Measurements from ENCODE around the gene FAM241B. TPM values are rescaled to one million over a fixed set of nuclear protein-coding genes. Genes with fewer than 3 reads are reported as not detected.

The FAM241B gene
- total RNA-seq, 1 donor from 2014 or later: not detected

DNA sequence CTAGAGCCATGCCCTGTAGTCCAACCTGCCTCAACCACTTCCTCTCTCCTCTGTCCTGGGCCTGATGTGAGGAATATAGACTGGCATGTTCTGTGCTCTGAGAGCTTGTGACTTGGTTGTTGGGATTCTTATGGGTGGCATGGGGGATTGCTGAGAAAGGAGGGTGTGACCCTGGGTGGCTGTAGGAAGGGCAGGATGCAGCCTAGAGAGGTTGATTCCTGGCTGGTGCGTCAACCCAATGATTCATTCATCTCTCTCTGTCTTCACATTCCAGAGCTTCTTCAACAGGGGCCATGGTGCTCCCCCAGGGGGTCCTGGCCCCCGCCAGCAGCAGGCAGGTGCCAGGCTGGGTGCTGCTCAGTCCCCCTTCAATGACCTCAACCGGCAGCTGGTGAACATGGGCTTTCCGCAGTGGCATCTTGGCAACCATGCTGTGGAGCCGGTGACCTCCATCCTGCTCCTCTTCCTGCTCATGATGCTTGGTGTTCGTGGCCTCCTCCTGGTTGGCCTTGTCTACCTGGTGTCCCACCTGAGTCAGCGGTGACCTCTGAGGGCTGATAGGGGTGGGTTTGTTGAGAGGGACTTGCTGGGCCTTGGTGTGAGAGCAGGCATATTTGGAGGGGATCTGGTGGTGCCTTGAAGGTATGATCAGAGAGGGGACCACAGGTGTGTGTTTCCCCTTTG, 2.6 kb downstream of the FAM241B start:
- Histone ChIP-seq H3K4me1 (ENCODE audit: control insufficient read depth in 3 of 3, insufficient read depth in 3 of 3, low read length in 3 of 3) (peaks cover 4 to 12% (median 7%) of the 10 kb centered on the region in 3 donors), H3K27ac (ENCODE audit: low read depth, low read length) (no peak overlapping the region), H3K27me3 (ENCODE audit: control insufficient read depth in 3 of 3, insufficient read depth in 3 of 3, low read length in 3 of 3) (peaks cover 0 to 15% (median 13%) of the 10 kb centered on the region in 3 donors), H3K36me3 (ENCODE audit: control insufficient read depth in 3 of 3, insufficient read depth in 3 of 3, low read length in 3 of 3) (peaks cover 0 to 4% (median 2%) of the 10 kb centered on the region in 3 donors), H3K4me3 (ENCODE audit: low read length in 3 of 3) (no peak overlapping the region), H3K9me3 (ENCODE audit: control insufficient read depth in 3 of 3, low read length in 3 of 3) (no peaks in the 10 kb centered on the region), H3K9ac (ENCODE audit: low read depth in 1 of 3, low read length in 3 of 3) (no peak overlapping the region)

DNA sequence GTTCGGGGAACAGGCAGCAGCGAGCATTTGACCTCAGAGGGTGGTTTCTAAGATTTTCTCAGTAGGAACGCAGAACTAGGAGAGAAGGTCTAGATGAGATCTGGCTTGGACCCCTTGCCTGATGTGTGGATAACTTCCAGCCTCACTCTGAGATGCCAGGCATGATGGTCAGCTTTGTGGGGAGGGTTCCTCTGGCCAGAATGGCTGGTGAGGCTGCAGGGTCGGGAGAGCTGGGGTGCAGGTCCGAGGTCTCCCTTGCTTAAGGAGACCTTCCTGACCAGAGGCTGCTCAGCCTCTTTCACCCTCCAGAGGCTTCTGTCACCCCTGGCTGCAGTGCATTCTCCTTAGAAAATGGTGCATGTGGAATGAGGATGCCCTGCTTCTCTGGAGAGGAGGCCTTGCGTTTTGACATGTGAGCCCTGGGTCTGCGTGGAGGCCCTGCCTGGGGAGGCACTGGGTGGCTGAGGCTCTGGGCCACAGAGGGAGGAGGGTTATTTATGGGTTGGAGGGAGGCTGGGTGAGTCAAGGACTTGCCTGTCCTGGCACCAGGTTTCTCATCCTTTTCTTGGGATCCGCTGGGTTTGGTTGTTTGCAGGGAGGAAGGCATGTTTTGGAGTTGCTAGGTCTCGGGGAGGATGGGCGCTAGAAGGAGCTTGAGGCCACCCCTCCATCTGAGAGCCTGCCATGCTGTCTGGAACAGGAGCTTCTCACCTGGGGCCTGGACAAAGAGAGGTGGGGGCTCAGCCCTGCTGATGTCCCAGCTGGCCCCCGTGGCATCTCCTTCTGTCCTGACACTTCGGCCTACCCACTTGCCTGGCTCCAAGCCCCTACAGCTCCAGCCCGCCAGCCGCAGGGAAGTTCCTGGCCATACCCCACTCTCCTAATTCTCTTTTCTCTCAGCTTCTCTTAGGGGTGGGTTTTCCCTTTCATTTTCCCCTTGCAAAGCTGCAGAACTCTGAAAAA, 3.9 kb downstream of the FAM241B start:
- Histone ChIP-seq H3K9me3 (ENCODE audit: control insufficient read depth in 3 of 3, low read length in 3 of 3) (no peaks in the 10 kb centered on the region), H3K4me1 (ENCODE audit: control insufficient read depth in 3 of 3, insufficient read depth in 3 of 3, low read length in 3 of 3) (peaks cover 4 to 12% (median 7%) of the 10 kb centered on the region in 3 donors), H3K27me3 (ENCODE audit: control insufficient read depth in 3 of 3, insufficient read depth in 3 of 3, low read length in 3 of 3) (peaks cover 0 to 15% (median 10%) of the 10 kb centered on the region in 3 donors), H3K36me3 (ENCODE audit: control insufficient read depth in 3 of 3, insufficient read depth in 3 of 3, low read length in 3 of 3) (peaks cover 0 to 4% (median 2%) of the 10 kb centered on the region in 3 donors), H3K4me3 (ENCODE audit: low read length in 3 of 3) (no peak overlapping the region), H3K27ac (ENCODE audit: low read depth, low read length) (no peak overlapping the region), H3K9ac (ENCODE audit: low read depth in 1 of 3, low read length in 3 of 3) (no peak overlapping the region)

DNA sequence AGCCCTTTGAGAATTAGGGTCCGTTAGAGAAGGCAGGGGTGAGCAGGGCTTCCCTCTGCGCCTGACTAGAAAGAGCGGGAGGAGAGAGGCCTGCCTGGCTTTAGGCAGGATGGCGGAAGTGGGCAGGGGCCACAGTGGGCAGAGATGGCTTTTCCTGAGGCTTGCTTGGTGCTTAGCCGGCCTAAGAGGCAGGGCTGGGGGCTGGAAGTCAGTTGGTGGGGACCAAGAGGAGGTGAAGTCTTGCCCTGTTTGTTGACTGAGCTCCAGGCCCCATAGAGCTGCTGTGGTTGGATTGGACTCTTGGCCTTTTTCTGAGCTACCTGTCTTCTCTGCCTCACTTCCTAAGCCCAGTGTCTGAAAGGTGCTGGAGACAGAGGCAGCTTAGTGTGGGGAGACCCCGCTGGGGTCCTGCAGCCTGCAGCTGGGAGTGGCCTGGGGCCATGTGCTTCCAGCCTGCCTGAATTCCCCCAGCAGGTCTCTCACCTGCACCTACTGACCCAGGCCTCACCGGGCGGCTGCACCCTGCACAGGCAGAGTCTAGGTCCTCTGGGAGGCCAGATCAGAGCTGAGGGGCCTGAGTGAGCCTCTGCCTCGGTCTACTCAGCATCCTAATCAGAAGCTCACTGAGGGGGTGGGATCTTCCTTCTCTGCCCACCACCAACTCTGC, 4.8 kb downstream of the FAM241B start:
- H3K4me3 ChIP-seq (ENCODE audit: low read length in 3 of 3): no peak overlapping the region
- H3K27ac ChIP-seq (ENCODE audit: low read depth, low read length): no peak overlapping the region
- no peak overlapping the region for H3K9ac ChIP-seq (ENCODE audit: low read depth in 1 of 3, low read length in 3 of 3)
- no peaks in the 10 kb centered on the region for H3K9me3 ChIP-seq (ENCODE audit: control insufficient read depth in 3 of 3, low read length in 3 of 3)
- peaks cover 0 to 4% (median 2%) of the 10 kb centered on the region in 3 donors for H3K36me3 ChIP-seq (ENCODE audit: control insufficient read depth in 3 of 3, insufficient read depth in 3 of 3, low read length in 3 of 3)
- H3K27me3 ChIP-seq (ENCODE audit: control insufficient read depth in 3 of 3, insufficient read depth in 3 of 3, low read length in 3 of 3): peaks cover 0 to 10% (median 6%) of the 10 kb centered on the region in 3 donors
- peaks cover 2 to 8% (median 4%) of the 10 kb centered on the region in 3 donors for H3K4me1 ChIP-seq (ENCODE audit: control insufficient read depth in 3 of 3, insufficient read depth in 3 of 3, low read length in 3 of 3)

DNA sequence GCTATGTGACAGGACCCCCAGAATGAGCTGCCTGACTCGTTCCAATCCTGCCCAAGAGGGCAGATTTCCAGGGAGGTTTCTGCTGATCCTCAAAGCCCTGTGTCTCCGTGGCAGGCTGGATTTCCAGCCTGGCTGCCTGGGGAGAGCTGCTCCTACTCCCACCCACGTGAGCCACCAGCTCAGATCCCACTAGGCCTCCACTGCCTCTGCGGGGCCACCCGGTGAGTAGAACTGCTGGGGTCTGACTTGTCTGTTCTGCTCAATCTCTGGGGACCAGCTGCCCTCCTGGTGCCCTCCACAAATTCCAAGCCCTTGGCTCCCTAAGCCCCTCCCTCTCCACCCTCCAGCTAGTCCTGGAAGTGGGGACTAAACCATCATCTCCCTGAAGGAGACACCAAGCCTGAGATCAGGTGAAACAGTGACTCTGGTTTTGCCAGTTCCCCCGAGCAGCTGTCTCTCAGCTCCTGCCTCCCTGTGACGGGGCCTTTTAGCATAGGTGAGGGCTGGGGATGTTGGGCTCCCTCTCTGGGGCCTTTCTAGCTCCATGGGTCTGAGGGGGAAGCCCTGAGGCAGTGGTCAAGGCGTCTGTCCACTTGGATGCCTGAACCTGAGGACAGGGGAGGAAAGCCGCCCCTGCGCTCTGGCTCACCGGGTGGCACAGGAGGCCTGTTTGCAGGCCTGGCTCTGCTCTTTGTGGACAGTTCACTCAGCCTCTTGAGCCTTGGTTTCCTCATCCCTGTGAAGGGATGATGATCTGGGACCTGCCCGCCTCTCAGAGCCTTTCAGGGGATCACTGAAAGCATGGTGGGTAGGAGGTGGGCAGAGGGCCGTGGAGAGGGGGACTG, 5.6 kb downstream of the FAM241B start:
- Histone ChIP-seq H3K9ac (ENCODE audit: low read depth in 1 of 3, low read length in 3 of 3) (no peak overlapping the region), H3K9me3 (ENCODE audit: control insufficient read depth in 3 of 3, low read length in 3 of 3) (no peaks in the 10 kb centered on the region), H3K36me3 (ENCODE audit: control insufficient read depth in 3 of 3, insufficient read depth in 3 of 3, low read length in 3 of 3) (peaks cover 0 to 4% (median 2%) of the 10 kb centered on the region in 3 donors), H3K27me3 (ENCODE audit: control insufficient read depth in 3 of 3, insufficient read depth in 3 of 3, low read length in 3 of 3) (peaks cover 0 to 4% (median 3%) of the 10 kb centered on the region in 3 donors), H3K4me1 (ENCODE audit: control insufficient read depth in 3 of 3, insufficient read depth in 3 of 3, low read length in 3 of 3) (peaks cover under 1 to 5% (median 2%) of the 10 kb centered on the region in 3 donors), H3K27ac (ENCODE audit: low read depth, low read length) (no peak overlapping the region), H3K4me3 (ENCODE audit: low read length in 3 of 3) (no peak overlapping the region)

DNA sequence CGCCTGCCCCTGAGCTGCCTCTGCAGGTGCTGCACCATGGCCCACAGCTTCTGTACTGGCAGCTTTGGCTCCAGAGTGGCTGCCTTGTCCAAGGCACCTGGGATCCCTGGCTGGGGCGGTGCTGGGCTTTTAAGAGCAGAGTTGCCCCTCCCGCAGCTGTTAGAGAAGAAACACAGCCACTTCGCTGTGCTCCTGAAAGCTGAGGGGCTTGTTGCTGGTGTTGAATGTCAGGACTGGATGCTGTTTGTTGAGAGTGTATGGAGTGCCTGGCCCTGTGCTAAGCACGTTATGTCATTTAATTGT, 6.2 kb downstream of the FAM241B start:
- Histone ChIP-seq H3K27me3 (ENCODE audit: control insufficient read depth in 3 of 3, insufficient read depth in 3 of 3, low read length in 3 of 3) (peaks cover 0 to 2% (median 0%) of the 10 kb centered on the region in 3 donors), H3K4me3 (ENCODE audit: low read length in 3 of 3) (no peak overlapping the region), H3K36me3 (ENCODE audit: control insufficient read depth in 3 of 3, insufficient read depth in 3 of 3, low read length in 3 of 3) (peaks cover 0 to 4% (median 2%) of the 10 kb centered on the region in 3 donors), H3K27ac (ENCODE audit: low read depth, low read length) (no peak overlapping the region), H3K9ac (ENCODE audit: low read depth in 1 of 3, low read length in 3 of 3) (no peak overlapping the region), H3K9me3 (ENCODE audit: control insufficient read depth in 3 of 3, low read length in 3 of 3) (no peaks in the 10 kb centered on the region), H3K4me1 (ENCODE audit: control insufficient read depth in 3 of 3, insufficient read depth in 3 of 3, low read length in 3 of 3) (no peaks in the 10 kb centered on the region)

DNA sequence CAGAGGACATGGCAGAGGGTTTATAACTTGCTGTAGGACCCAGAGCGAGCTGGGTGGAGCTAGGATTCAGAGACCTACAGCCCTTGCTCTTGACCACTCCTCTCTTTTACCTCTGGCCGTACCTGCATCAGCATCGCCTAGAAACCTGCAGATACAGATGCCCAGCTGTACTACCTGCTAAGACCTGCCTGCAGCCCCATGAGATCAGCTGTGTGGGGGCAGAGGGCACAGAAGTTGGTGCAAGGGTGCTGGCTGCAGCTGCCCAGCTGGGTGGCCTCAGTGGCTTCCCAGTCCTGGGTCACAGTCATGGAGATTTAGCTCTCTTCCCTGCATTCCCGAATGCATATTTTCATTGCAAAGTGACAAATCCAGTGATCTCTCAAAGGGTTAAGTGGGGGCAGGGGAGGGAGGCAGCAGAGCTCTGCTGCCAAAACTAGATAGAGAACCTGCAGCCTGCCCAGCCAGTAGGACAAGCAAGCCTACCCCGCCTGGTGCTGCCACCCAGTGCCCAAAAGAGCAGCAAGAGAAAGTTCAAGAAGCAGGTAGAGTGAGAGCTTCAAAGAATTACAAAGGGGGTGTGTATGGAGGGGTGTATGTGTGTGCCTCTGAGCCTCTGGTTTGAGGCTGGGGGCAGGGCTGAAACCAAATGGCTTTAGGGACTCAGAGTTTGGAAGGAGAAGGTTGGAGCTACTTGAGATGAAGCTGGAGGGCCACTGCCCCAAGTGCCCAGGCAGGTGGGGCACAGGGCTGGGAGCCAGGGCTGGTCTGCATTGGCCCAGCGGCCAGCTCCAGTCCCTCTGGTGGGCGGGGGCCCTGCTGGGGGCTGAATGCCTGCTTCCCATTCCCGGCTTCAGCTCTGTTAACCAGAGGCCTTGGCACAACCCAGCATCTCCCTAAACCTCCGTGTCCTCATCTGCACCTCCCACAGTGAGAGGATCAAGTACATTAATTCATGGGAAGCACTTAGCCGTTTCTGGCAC, 6.9 kb downstream of the FAM241B start:
- Histone ChIP-seq H3K9me3 (ENCODE audit: control insufficient read depth in 3 of 3, low read length in 3 of 3) (no peaks in the 10 kb centered on the region), H3K4me1 (ENCODE audit: control insufficient read depth in 3 of 3, insufficient read depth in 3 of 3, low read length in 3 of 3) (no peaks in the 10 kb centered on the region), H3K4me3 (ENCODE audit: low read length in 3 of 3) (no peak overlapping the region), H3K9ac (ENCODE audit: low read depth in 1 of 3, low read length in 3 of 3) (no peak overlapping the region), H3K36me3 (ENCODE audit: control insufficient read depth in 3 of 3, insufficient read depth in 3 of 3, low read length in 3 of 3) (peaks cover 0 to 4% (median 2%) of the 10 kb centered on the region in 3 donors), H3K27ac (ENCODE audit: low read depth, low read length) (no peak overlapping the region), H3K27me3 (ENCODE audit: control insufficient read depth in 3 of 3, insufficient read depth in 3 of 3, low read length in 3 of 3) (peaks cover 0 to 2% (median 0%) of the 10 kb centered on the region in 3 donors)

DNA sequence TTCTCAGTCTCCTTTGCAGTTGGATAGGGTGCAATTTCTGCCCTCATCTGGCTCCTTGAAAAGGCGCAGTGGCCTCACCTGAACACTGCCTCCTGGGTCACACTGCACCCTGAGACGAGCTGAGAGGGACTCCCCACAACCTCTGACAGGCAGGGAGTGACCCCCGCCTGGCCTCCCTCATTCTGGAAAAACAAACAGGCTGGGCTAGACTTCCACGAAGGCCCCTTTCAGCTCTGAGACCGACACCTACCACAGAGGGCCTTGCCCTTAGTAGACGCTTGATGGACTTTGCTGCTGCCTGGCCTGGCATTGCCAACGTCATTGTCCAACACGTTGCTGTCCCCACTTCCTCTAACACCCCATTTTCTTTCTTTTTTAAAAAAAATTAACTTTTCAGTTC, 8.6 kb downstream of the FAM241B start:
- H3K36me3 ChIP-seq (ENCODE audit: control insufficient read depth in 3 of 3, insufficient read depth in 3 of 3, low read length in 3 of 3): no peaks in the 10 kb centered on the region
- H3K4me1 ChIP-seq (ENCODE audit: control insufficient read depth in 3 of 3, insufficient read depth in 3 of 3, low read length in 3 of 3): no peaks in the 10 kb centered on the region
- H3K4me3 ChIP-seq (ENCODE audit: low read length in 3 of 3): no peak overlapping the region
- no peak overlapping the region for H3K27ac ChIP-seq (ENCODE audit: low read depth, low read length)
- H3K9ac ChIP-seq (ENCODE audit: low read depth in 1 of 3, low read length in 3 of 3): no peak overlapping the region
- H3K27me3 ChIP-seq (ENCODE audit: control insufficient read depth in 3 of 3, insufficient read depth in 3 of 3, low read length in 3 of 3): peaks cover 0 to 9% (median 6%) of the 10 kb centered on the region in 3 donors
- H3K9me3 ChIP-seq (ENCODE audit: control insufficient read depth in 3 of 3, low read length in 3 of 3): no peaks in the 10 kb centered on the region

DNA sequence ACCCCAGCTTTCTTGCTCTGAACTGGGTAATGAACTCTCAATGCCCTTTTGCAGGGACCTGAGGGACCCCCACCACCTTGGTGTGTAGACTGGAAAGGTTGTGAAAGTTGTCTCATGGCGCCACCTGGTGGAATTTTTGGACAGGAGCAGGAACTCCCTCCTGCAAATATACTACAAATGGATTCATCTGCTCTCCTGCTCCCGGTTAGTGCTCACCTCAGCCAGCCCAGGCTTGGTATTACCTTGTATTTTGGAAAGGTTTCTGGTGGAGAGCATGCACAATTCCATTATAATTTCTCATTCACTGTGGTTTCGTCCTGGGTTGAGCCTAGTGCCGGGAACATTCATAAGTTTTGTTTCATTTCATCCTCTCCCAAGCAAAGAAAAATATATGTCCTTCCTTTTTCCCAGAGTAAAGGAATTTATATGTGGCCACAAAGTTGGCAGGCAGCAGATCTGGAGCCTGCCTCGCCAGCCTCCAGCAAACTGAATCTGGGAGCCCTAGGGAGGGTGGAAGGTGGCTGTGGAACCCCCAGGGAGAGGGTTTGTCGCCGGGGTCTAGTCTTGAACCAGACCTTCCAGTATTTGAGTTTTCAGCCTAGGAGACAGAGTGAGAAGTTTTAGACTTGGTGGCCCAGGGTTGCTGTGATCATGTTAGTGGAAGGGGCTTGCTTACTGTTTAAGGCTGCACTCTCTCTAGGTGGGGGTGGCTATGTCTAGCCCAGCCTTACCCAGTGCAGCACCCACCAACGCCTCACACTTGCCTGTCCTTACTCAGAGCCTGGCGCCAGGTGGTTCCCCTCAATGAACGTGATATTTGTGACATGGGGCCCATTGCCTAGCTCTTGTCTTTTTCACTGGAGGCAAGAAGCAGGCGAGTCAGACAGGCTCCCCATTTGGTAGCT, 9.5 kb downstream of the FAM241B start:
- Histone ChIP-seq H3K27ac (ENCODE audit: low read depth, low read length) (no peak overlapping the region), H3K4me3 (ENCODE audit: low read length in 3 of 3) (no peak overlapping the region), H3K36me3 (ENCODE audit: control insufficient read depth in 3 of 3, insufficient read depth in 3 of 3, low read length in 3 of 3) (no peaks in the 10 kb centered on the region), H3K27me3 (ENCODE audit: control insufficient read depth in 3 of 3, insufficient read depth in 3 of 3, low read length in 3 of 3) (peaks cover 0 to 15% (median 10%) of the 10 kb centered on the region in 3 donors), H3K4me1 (ENCODE audit: control insufficient read depth in 3 of 3, insufficient read depth in 3 of 3, low read length in 3 of 3) (peaks cover 0 to 2% (median 0%) of the 10 kb centered on the region in 3 donors), H3K9me3 (ENCODE audit: control insufficient read depth in 3 of 3, low read length in 3 of 3) (no peaks in the 10 kb centered on the region), H3K9ac (ENCODE audit: low read depth in 1 of 3, low read length in 3 of 3) (no peak overlapping the region)

Measured in skeletal muscle tissue (tissue), 4 donors.